Liver (tissue), 3 donors: Measurements from ENCODE around the gene ZBP1.

Experiments
- CTCF ChIP-seq: fragments of 150-350 bp; IDR thresholded peaks from 2 replicates; pipeline ENCODE4 v1.5.1; 2017; ENCODE audit warnings: improper control_type of control experiment, low read depth, low read length; ENCODE audit not compliant: missing input control
- EGR1 ChIP-seq, 2 donors: IDR thresholded peaks; 2 replicates each; pipeline ENCODE4 v1.6.1; 2016 to 2018; ENCODE audit warnings: antibody characterized with exemption in 2 of 2, low read depth in 2 of 2
- GABPA ChIP-seq, 2 donors: IDR thresholded peaks in 1 of 2; conservative IDR thresholded peaks in 1 of 2; 2 replicates each; pipeline ENCODE4 v1.6.1; 2016; ENCODE audit warnings: antibody characterized with exemption in 2 of 2, mild to moderate bottlenecking in 1 of 2, moderate library complexity in 1 of 2
- HNF4G ChIP-seq: IDR thresholded peaks from 2 replicates; pipeline ENCODE4 v1.6.1; 2016; ENCODE audit warnings: antibody characterized with exemption
- JUND ChIP-seq, 2 donors: IDR thresholded peaks; 2 replicates each; pipeline ENCODE4 v1.6.1; 2016; ENCODE audit warnings: antibody characterized with exemption in 2 of 2
- MAX ChIP-seq: IDR thresholded peaks from 2 replicates; pipeline ENCODE4 v1.6.1; 2016; ENCODE audit warnings: antibody characterized with exemption
- RAD21 ChIP-seq, 2 donors: IDR thresholded peaks; 2 replicates each; pipeline ENCODE4 v1.6.1; 2016; ENCODE audit warnings: antibody characterized with exemption in 2 of 2, mild to moderate bottlenecking in 2 of 2
- REST ChIP-seq: IDR thresholded peaks from 2 replicates; pipeline ENCODE4 v1.6.1; 2016; ENCODE audit warnings: antibody characterized with exemption, mild to moderate bottlenecking
- SP1 ChIP-seq: IDR thresholded peaks from 2 replicates; pipeline ENCODE4 v1.6.1; 2018; ENCODE audit warnings: antibody characterized with exemption, mild to moderate bottlenecking
- TAF1 ChIP-seq: conservative IDR thresholded peaks from 2 replicates; pipeline ENCODE4 v1.6.1; 2016; ENCODE audit warnings: antibody characterized with exemption, mild to moderate bottlenecking
- ZBTB33 ChIP-seq: IDR thresholded peaks from 2 replicates; pipeline ENCODE4 v1.6.1; 2016; ENCODE audit warnings: antibody characterized with exemption
- donor health status: healthy.
- donor health status: healthy.

GRCh38 chr20:57573894-57574293, 46.3 kb downstream of the ZBP1 start:
- TF ChIP-seq CTCF (peak; percentile 15), HNF4G (no peak), REST (no peak), SP1 (no peak), RAD21 (IDR thresholded peaks at IDR 0.05) (peak in 1 of 2 donors; percentile 24), MAX (no peak), ZBTB33 (no peak), GABPA (IDR thresholded peaks at IDR 0.05 in 1 of 2, conservative IDR thresholded peaks at IDR 0.05 in 1 of 2) (no peak), EGR1 (IDR thresholded peaks at IDR 0.05; ENCODE audit: low read depth in 2 of 2) (no peak), TAF1 (no peak), JUND (IDR thresholded peaks at IDR 0.05) (no peak)
